Endometrium (tissue), 2 donors: ENCODE results near the gene CDKAL1.
"Not testable (repeated sequence)": the region's sequence is repeated elsewhere in the genome, so short reads cannot be mapped to it uniquely, and the experiment has no call there.

Experiments
- FAIRE-seq: peaks from 2 replicates; lab custom pipeline; 2012; peaks lifted over from hg19 to GRCh38; lab: Jason Lieb, UNC
- donor health status: control.
- donor health status: control.

Gene CDKAL1

GRCh38 chr6:21181866-21182265 lies 647.6 kb downstream of the CDKAL1 start:
- no peak for FAIRE-seq

- FAIRE-seq = no peak
These were observed 648.3 kb downstream of the CDKAL1 start for GRCh38 chr6:21182589-21182988.

- FAIRE-seq = no peak
These were observed 651.7 kb downstream of the CDKAL1 start for GRCh38 chr6:21185861-21186478.

GRCh38 chr6:21186479-21187055 lies 652.3 kb downstream of the CDKAL1 start:
- no peak for FAIRE-seq

GRCh38 chr6:21187485-21187884 lies 653.2 kb downstream of the CDKAL1 start:
- FAIRE-seq = no peak

GRCh38 chr6:21188505-21189223 lies 654.4 kb downstream of the CDKAL1 start:
- FAIRE-seq = no peak

GRCh38 chr6:21189759-21190158 lies 655.5 kb downstream of the CDKAL1 start:
- FAIRE-seq = no peak

GRCh38 chr6:21190701-21191100 lies 656.4 kb downstream of the CDKAL1 start:
- FAIRE-seq = no peak

GRCh38 chr6:21193790-21194475 lies 659.7 kb downstream of the CDKAL1 start:
- no peak for FAIRE-seq

- FAIRE-seq = not testable (repeated sequence)
These were observed 661.0 kb downstream of the CDKAL1 start for GRCh38 chr6:21195301-21195700.

- no peak for FAIRE-seq
These were observed 663.9 kb downstream of the CDKAL1 start for GRCh38 chr6:21198032-21198640.

- FAIRE-seq = no peak
These were observed 665.0 kb downstream of the CDKAL1 start for GRCh38 chr6:21199262-21199661.

- no peak for FAIRE-seq
These were observed 666.0 kb downstream of the CDKAL1 start for GRCh38 chr6:21200134-21200870.

- no peak for FAIRE-seq
These were observed 666.9 kb downstream of the CDKAL1 start for GRCh38 chr6:21201187-21201586.

- no peak for FAIRE-seq
These were observed 667.5 kb downstream of the CDKAL1 start for GRCh38 chr6:21201637-21202350.

- FAIRE-seq = peak; percentile 90
These were observed 668.3 kb downstream of the CDKAL1 start for GRCh38 chr6:21202521-21202920.

GRCh38 chr6:21204951-21205350 lies 670.7 kb downstream of the CDKAL1 start:
- no peak for FAIRE-seq

- FAIRE-seq = no peak
These were observed 674.0 kb downstream of the CDKAL1 start for GRCh38 chr6:21208081-21208795.

- FAIRE-seq = no peak
These were observed 674.5 kb downstream of the CDKAL1 start for GRCh38 chr6:21208796-21209186.

GRCh38 chr6:21213492-21213891 lies 679.2 kb downstream of the CDKAL1 start:
- FAIRE-seq = no peak
